ENCODE results near the gene HGFAC. TPM values are rescaled to one million over a fixed set of nuclear protein-coding genes. Genes with fewer than 3 reads are reported as not detected.

The HGFAC gene
- total and polyA plus RNA-seq, 2 of the 13 experiments (the other 11 are each of a cell fraction or from before 2014, with no cell fraction given): 8.5 to 63.6 TPM

GRCh38 chr4:3442959-3443749 lies 1.4 kb downstream of the HGFAC start (continued):
- peak; percentile 80 for TF ChIP-seq GABPB1 (CRISPR knock-in tag; IDR thresholded peaks at IDR 0.05)
- peak; percentile 55 for TF ChIP-seq SP4 (CRISPR knock-in tag; IDR thresholded peaks at IDR 0.05)
- TF ChIP-seq HINFP (CRISPR knock-in tag; IDR thresholded peaks at IDR 0.05; ENCODE audit: low read depth): 0 out of 2 replicates have a peak, but pooled peaks have one; percentile 31
- 0 out of 2 replicates have a peak, but pooled peaks have one; percentile 16 for TF ChIP-seq ZNF564 (CRISPR knock-in tag; IDR thresholded peaks at IDR 0.05)
- TF ChIP-seq ZNF530 (CRISPR knock-in tag; IDR thresholded peaks at IDR 0.05; ENCODE audit: low read depth): 0 out of 2 replicates have a peak, but pooled peaks have one; percentile 18
- no peak for TF ChIP-seq ZNF138 (CRISPR knock-in tag; IDR thresholded peaks at IDR 0.05; ENCODE audit: low read depth)
- no peak for TF ChIP-seq HMGA1 (CRISPR knock-in tag; conservative IDR thresholded peaks at IDR 0.05)
- TF ChIP-seq ATAD3A (CRISPR knock-in tag; IDR thresholded peaks at IDR 0.05): no peak
- peak; percentile 45; the same call in 1 of the 2 replicates for TF ChIP-seq NFKBIZ (CRISPR knock-in tag; IDR thresholded peaks at IDR 0.05)
- peak; percentile 52; the same call in 1 of the 2 replicates for TF ChIP-seq PATZ1 (CRISPR knock-in tag; IDR thresholded peaks at IDR 0.05)
- peak; percentile 11; the same call in 1 of the 2 replicates for TF ChIP-seq ZBTB7B (CRISPR knock-in tag; IDR thresholded peaks at IDR 0.05)
- no peak for TF ChIP-seq FOXA1 (IDR thresholded peaks at IDR 0.05)
- TF ChIP-seq FOXA1 (CRISPR knock-in tag; IDR thresholded peaks at IDR 0.05): 0 out of 2 replicates have a peak, but pooled peaks have one; percentile 9
- 0 out of 2 replicates have a peak, but pooled peaks have one; percentile 11 for TF ChIP-seq ZNF225 (CRISPR knock-in tag; IDR thresholded peaks at IDR 0.05)
- TF ChIP-seq RAD21 (CRISPR knock-in tag; IDR thresholded peaks at IDR 0.05): peak; percentile 98
- TF ChIP-seq E2F5 (CRISPR knock-in tag; conservative IDR thresholded peaks at IDR 0.05): 0 out of 2 replicates have a peak, but pooled peaks have one; percentile 44
- TF ChIP-seq ZNF558 (CRISPR knock-in tag; IDR thresholded peaks at IDR 0.05; ENCODE audit: borderline replicate concordance): 0 out of 2 replicates have a peak, but pooled peaks have one; percentile 68
- TF ChIP-seq ZMAT3 (CRISPR knock-in tag; conservative IDR thresholded peaks at IDR 0.05): peak; percentile 51; the same call in 1 of the 2 replicates
- no peak for TF ChIP-seq ZNF749 (CRISPR knock-in tag; IDR thresholded peaks at IDR 0.05; ENCODE audit: borderline replicate concordance)
- no peak for TF ChIP-seq KMT2B (CRISPR knock-in tag; IDR thresholded peaks at IDR 0.05)
- peak; percentile 39; the same call in 1 of the 2 replicates for TF ChIP-seq NAIF1 (CRISPR knock-in tag; IDR thresholded peaks at IDR 0.05; ENCODE audit: borderline replicate concordance)

Data from HepG2 (cell line).